Measurements from ENCODE around the gene ADARB2.

ADARB2 gene

GRCh38 chr10:1209355-1209979 is 527.9 kb downstream of the ADARB2 start:
- no peak for DNase-seq

- no peak for DNase-seq
Observed at GRCh38 chr10:1208366-1209311, 528.7 kb downstream of the ADARB2 start.

GRCh38 chr10:1206601-1207000 is 530.7 kb downstream of the ADARB2 start:
- DNase-seq: no peak

- DNase-seq: no peak
Observed at GRCh38 chr10:1206101-1206500, 531.2 kb downstream of the ADARB2 start.

- DNase-seq: no peak
Observed at GRCh38 chr10:1205450-1206030, 531.8 kb downstream of the ADARB2 start.

- DNase-seq: no peak
Observed at GRCh38 chr10:1204434-1205326, 532.6 kb downstream of the ADARB2 start.

- no peak for DNase-seq
Observed at GRCh38 chr10:1203704-1204103, 533.6 kb downstream of the ADARB2 start.

- DNase-seq: no peak
Observed at GRCh38 chr10:1203216-1203615, 534.1 kb downstream of the ADARB2 start.

GRCh38 chr10:1202343-1202742 is 535.0 kb downstream of the ADARB2 start:
- no peak for DNase-seq

GRCh38 chr10:1200866-1201807 is 536.2 kb downstream of the ADARB2 start:
- DNase-seq: no peak

GRCh38 chr10:1199897-1200721 is 537.2 kb downstream of the ADARB2 start:
- no peak for DNase-seq

GRCh38 chr10:1199345-1199673 is 538.0 kb downstream of the ADARB2 start:
- no peak for DNase-seq

- no peak for DNase-seq
Observed at GRCh38 chr10:1198453-1199344, 538.6 kb downstream of the ADARB2 start.

- DNase-seq: no peak
Observed at GRCh38 chr10:1197384-1197783, 539.9 kb downstream of the ADARB2 start.

- no peak for DNase-seq
Observed at GRCh38 chr10:1196656-1197055, 540.7 kb downstream of the ADARB2 start.

GRCh38 chr10:1195828-1196227 is 541.5 kb downstream of the ADARB2 start:
- no peak for DNase-seq

GRCh38 chr10:1194161-1194560 is 543.2 kb downstream of the ADARB2 start:
- DNase-seq: no peak

- no peak for DNase-seq
Observed at GRCh38 chr10:1193561-1193960, 543.8 kb downstream of the ADARB2 start.

- no peak for DNase-seq
Observed at GRCh38 chr10:1191752-1192151, 545.6 kb downstream of the ADARB2 start.

All from CD4-positive, alpha-beta T cell treated with Interleukin-12 subunit alpha and Interleukin-12 subunit beta, for 1 hour (primary cell).